HepG2 (cell line): ENCODE results near the gene PRMT5. TPM values are rescaled to one million over a fixed set of nuclear protein-coding genes. Genes with fewer than 3 reads are reported as not detected.

ENCODE experiments used
- GFI1 ChIP-seq: sonication (generic); formaldehyde crosslinking; IDR thresholded peaks from 2 replicates; pipeline ENCODE4 v1.5.0; 2020; ENCODE audit warnings: missing genetic modification reagents, mild to moderate bottlenecking, borderline replicate concordance
- GLI4 ChIP-seq: sonication (generic); formaldehyde crosslinking; IDR thresholded peaks from 2 replicates; pipeline ENCODE4 v1.5.1; 2020; ENCODE audit warnings: missing genetic modification reagents, mild to moderate bottlenecking, moderate library complexity, borderline replicate concordance
- KDM4B ChIP-seq: sonication (generic); formaldehyde crosslinking; IDR thresholded peaks from 2 replicates; pipeline ENCODE4 v1.4.0; 2020; ENCODE audit warnings: missing genetic modification reagents
- KLF16 ChIP-seq, 2 experiments: sonication (generic) in 1 of 2; formaldehyde crosslinking in 1 of 2; IDR thresholded peaks; 2 replicates each; pipeline versions ENCODE4 v1.6.1 to v1.8.0; 2016 to 2023; ENCODE audit warnings: missing genetic modification reagents in 2 of 2, missing compliant biosample characterization in 1 of 2
- MXD1 ChIP-seq: sonication (generic); formaldehyde crosslinking; IDR thresholded peaks from 2 replicates; pipeline ENCODE4 v1.4.0; 2020; ENCODE audit warnings: mild to moderate bottlenecking, missing genetic modification reagents
- RERE ChIP-seq: IDR thresholded peaks from 2 replicates; pipeline ENCODE4 v1.6.1; 2016; ENCODE audit warnings: low read depth, missing genetic modification reagents, missing compliant biosample characterization
- SIX4 ChIP-seq: sonication (generic); formaldehyde crosslinking; IDR thresholded peaks from 2 replicates; pipeline ENCODE4 v1.4.0; 2020; ENCODE audit warnings: missing genetic modification reagents
- SPEN ChIP-seq: sonication (generic); formaldehyde crosslinking; IDR thresholded peaks from 2 replicates; pipeline ENCODE4 v1.5.1; 2020; ENCODE audit warnings: low read depth, mild to moderate bottlenecking, missing genetic modification reagents
- STAG1 ChIP-seq: sonication (generic); formaldehyde crosslinking; IDR thresholded peaks from 2 replicates; pipeline ENCODE4 v1.4.0; 2020; ENCODE audit warnings: missing genetic modification reagents
- ZC3H4 ChIP-seq: sonication (generic); formaldehyde crosslinking; IDR thresholded peaks from 2 replicates; pipeline ENCODE4 v1.4.0; 2020; ENCODE audit warnings: missing genetic modification reagents, borderline replicate concordance
- ZHX2 ChIP-seq, 2 experiments: sonication (generic) in 1 of 2; formaldehyde crosslinking in 1 of 2; IDR thresholded peaks; 2 replicates each; pipeline versions ENCODE4 v1.6.1 to v1.9.0; 2014 to 2022; ENCODE audit warnings: antibody characterized with exemption in 1 of 2, borderline replicate concordance in 1 of 2, inconsistent platforms in 1 of 2, low read depth in 1 of 2, missing genetic modification reagents in 1 of 2
- ZNF276 ChIP-seq: sonication (generic); formaldehyde crosslinking; IDR thresholded peaks from 2 replicates; pipeline ENCODE4 v1.4.0; 2020; ENCODE audit warnings: mild to moderate bottlenecking, low read depth, missing genetic modification reagents
- ZNF589 ChIP-seq: sonication (generic); formaldehyde crosslinking; conservative IDR thresholded peaks from 2 replicates; pipeline ENCODE4 v1.8.0; 2022; ENCODE audit warnings: mild to moderate bottlenecking, moderate library complexity, missing genetic modification reagents
- ZNF772 ChIP-seq: sonication (generic); formaldehyde crosslinking; IDR thresholded peaks from 2 replicates; pipeline ENCODE4 v1.5.0; 2020; ENCODE audit warnings: mild to moderate bottlenecking, missing genetic modification reagents
- polyA plus RNA-seq, 8 experiments: library from polyadenylated mRNA; depleted of rRNA in 3 of 8; stranded (reverse) in 7 of 8; unstranded in 1 of 8; fragments of >200 nt; fragmentation: Illumina TruSeq in 4 of 8; extraction: Trizol in 4 of 8; gene quantifications; 2 replicates each; pipeline versions ENCODE4 v1.2.1 to v1.2.3, GENCODE V29; 2011 to 2016; ENCODE audit warnings: low read depth in 4 of 8, missing spikeins in 1 of 8, mixed read lengths in 1 of 8; ENCODE audit not compliant: insufficient read depth in 1 of 8
- total RNA-seq, 5 experiments: library from RNA; depleted of rRNA; stranded (reverse); fragments of >200 nt; fragmentation: Illumina TruSeq; extraction: Trizol; gene quantifications; 2 replicates each; pipeline ENCODE4 v1.2.3, GENCODE V29; 2016; ENCODE audit warnings: low read depth in 1 of 5

The PRMT5 gene
- total and polyA plus RNA-seq, 2 of the 13 experiments (the other 11 are each of a cell fraction or from before 2014, with no cell fraction given) = 210 to 354 TPM

GRCh38 chr14:22976620-22977433 is 47.7 kb upstream of the PRMT5 start (continued):
- TF ChIP-seq ZNF772 (CRISPR knock-in tag) = peak; percentile 96
- TF ChIP-seq ZHX2 (IDR thresholded peaks at IDR 0.05; ENCODE audit: low read depth) = peak; percentile 79
- no peak for TF ChIP-seq ZHX2 (CRISPR knock-in tag; IDR thresholded peaks at IDR 0.05; ENCODE audit: borderline replicate concordance)
- TF ChIP-seq STAG1 (CRISPR knock-in tag) = no peak
- TF ChIP-seq ZC3H4 (CRISPR knock-in tag) = peak; percentile 92; the same call in 1 of the 2 replicates
- TF ChIP-seq ZNF589 (CRISPR knock-in tag) = no peak
- TF ChIP-seq RERE (CRISPR knock-in tag) = peak; percentile 94
- peak; percentile 94 for TF ChIP-seq KDM4B (CRISPR knock-in tag)
- TF ChIP-seq SPEN (CRISPR knock-in tag) = peak; percentile 90; the same call in 1 of the 2 replicates
- TF ChIP-seq SIX4 (CRISPR knock-in tag) = peak; percentile 83
- 0 out of 2 replicates have a peak, but pooled peaks have one; percentile 74 for TF ChIP-seq GLI4
- TF ChIP-seq KLF16 (CRISPR knock-in tag; IDR thresholded peaks at IDR 0.05) = peak in 1 of 2 experiments; percentile 99; a peak in 2 of 4 replicates
- no peak for TF ChIP-seq MXD1 (CRISPR knock-in tag)
- TF ChIP-seq ZNF276 (CRISPR knock-in tag) = peak; percentile 99
- TF ChIP-seq GFI1 = no peak
